AG10803 (cell line): ENCODE measurements around the gene CTU2.

Source experiments
- DNase-seq: peaks from one replicate; pipeline ENCODE4 v3.0.0; 2010; ENCODE audit warnings: low read depth
- H3K4me3 ChIP-seq: 2 replicates; pipeline ENCODE4 v1.5.1; 2011; ENCODE audit warnings: mild to moderate bottlenecking, low read length, control low read depth
- CTCF ChIP-seq: conservative IDR thresholded peaks from 2 replicates; pipeline ENCODE4 v1.5.1; 2011; ENCODE audit warnings: mild to moderate bottlenecking, low read length, control low read depth, inconsistent platforms

CTU2 gene

GRCh38 chr16:88687254-88687576 lies 19.1 kb upstream of the CTU2 start:
- DNase-seq, result no peak
- H3K4me3 ChIP-seq, result no peak overlapping the region
- TF ChIP-seq CTCF, result no peak

DNA sequence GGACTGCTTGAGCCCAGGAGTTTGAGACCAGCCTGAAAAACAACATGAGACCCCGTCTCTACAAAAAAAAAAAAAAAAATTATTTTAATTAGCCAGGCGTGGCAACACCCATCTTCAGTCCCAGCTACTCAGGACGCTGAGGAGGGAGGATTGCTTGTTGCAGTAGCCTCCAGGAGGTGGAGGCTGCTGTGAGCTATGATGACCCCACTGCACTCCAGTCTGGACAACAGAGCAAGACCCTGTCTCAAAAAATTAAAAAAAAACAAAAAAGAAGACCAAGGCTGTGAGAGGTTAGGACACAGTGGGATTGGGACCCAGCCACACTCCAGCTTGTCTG lies 18.7 kb upstream of the CTU2 start:
- no peak for TF ChIP-seq CTCF
- H3K4me3 ChIP-seq, result no peak overlapping the region
- DNase-seq, result no peak

- TF ChIP-seq CTCF, result no peak
- DNase-seq, result no peak
Measured at GRCh38 chr16:88688013-88688778, 18.1 kb upstream of the CTU2 start.

GRCh38 chr16:88690341-88691128 lies 15.8 kb upstream of the CTU2 start:
- DNase-seq, result no peak

More at GRCh38 chr16:88688013-88688778, 18.1 kb upstream of the CTU2 start:
- no peak overlapping the region for H3K4me3 ChIP-seq

DNA sequence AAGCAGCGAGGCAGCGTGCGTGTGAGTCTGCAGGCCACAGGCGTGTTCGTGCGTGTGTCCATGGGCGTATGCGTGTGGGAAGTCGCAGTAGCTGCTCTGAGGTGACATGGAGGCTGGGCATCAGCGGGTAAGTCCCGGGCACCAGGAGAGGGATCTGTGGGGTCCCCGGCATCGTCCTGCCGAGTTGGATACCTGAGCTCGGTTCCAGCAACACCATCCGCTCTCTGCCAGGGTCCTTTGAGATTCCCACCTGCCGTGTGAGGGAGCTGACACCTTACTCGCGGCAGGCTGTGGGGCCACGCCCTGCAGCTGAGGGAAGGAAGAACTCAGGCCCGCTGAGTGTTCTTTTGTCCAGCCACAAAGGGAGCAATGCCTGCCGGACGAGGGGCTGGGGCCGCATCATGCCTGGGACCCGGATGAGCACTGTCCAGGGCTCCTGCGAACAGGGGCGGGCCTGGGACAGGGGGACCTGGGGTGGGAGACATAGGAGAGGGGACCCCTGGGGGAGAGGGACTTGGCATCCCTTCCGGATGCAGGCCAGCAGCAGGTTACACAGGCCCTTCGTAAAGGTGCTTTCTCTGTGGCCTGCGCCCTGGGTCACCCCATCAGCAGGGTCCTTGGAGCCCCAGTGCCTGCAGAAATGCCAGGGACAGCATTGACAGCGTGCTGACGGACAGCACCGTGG lies 15.0 kb upstream of the CTU2 start:
- DNase-seq, result no peak
- no peak overlapping the region for H3K4me3 ChIP-seq
- TF ChIP-seq CTCF, result no peak

More at GRCh38 chr16:88690341-88691128, 15.8 kb upstream of the CTU2 start:
- H3K4me3 ChIP-seq, result no peak overlapping the region
- TF ChIP-seq CTCF, result no peak

DNA sequence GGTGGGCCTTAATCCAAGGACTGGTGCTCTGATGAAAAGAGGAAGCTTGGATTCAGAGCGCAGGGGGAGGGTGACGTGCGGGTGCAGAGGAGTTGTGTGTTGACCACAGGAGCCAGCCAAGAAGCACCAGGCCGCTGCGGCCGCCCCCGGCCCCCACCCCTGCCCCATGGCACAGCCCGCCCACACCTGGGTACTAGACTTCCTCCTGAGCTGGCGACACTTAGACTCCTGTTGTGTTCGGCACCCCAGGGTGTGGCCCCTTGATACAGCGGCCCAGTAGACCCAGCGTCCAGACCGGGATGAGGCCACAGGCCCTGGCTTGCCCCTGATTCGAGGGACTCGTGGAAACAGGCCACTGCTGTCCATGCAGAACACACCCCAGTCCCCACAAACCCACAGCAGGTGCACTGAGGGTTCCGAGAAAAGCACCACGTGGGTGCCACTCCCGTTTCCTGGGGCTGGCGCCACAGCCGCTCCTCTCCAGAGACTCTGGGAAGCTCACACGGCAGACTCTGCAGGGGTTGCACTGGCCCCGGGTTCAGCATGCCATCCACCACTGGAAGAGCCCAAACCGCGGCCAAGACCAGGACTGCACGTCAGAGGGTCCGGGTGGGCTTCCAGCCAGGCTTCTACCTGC lies 14.3 kb upstream of the CTU2 start:
- no peak overlapping the region for H3K4me3 ChIP-seq
- no peak for DNase-seq
- no peak for TF ChIP-seq CTCF
